Body of pancreas (tissue), 4 donors: ENCODE data around the gene KATNAL2.

Experiments used
- CTCF ChIP-seq, 7 experiments: fragments of 450-650 bp in 4 of 7; fragments of 200-600 bp in 3 of 7; sonication (generic) in 3 of 7; IDR thresholded peaks; one replicate each; pipeline ENCODE4 v1.5.1; 2016 to 2019; ENCODE audit warnings: antibody characterized with exemption in 7 of 7
- POLR2A ChIP-seq, 3 donors: fragments of 450-650 bp; IDR thresholded peaks; one replicate each; pipeline ENCODE4 v1.6.1; 2016; ENCODE audit warnings: antibody characterized with exemption in 3 of 3, mild to moderate bottlenecking in 2 of 3

GRCh38 chr18:47080872-47081271 lies 163.5 kb downstream of the KATNAL2 start:
- TF ChIP-seq POLR2A (IDR thresholded peaks at IDR 0.05) (no peak), CTCF (IDR thresholded peaks at IDR 0.05) (no peak)
